ENCODE results near the gene OAF.
"Not testable (repeated sequence)": the region's sequence is repeated elsewhere in the genome, so short reads cannot be mapped to it uniquely, and the experiment has no call there.

Gene OAF

GRCh38 chr11:120271672-120272071 lies 60.8 kb downstream of the OAF start:
- DNase-seq (ENCODE audit: low read depth) = peak; percentile 80
- no peak for TF ChIP-seq CTCF (IDR thresholded peaks at IDR 0.05; ENCODE audit: insufficient read depth, low read depth, low read length, missing control alignments)
- no peak overlapping the region for H3K4me3 ChIP-seq (ENCODE audit: low read length)

GRCh38 chr11:120272303-120272702 lies 61.5 kb downstream of the OAF start:
- no peak for TF ChIP-seq CTCF (IDR thresholded peaks at IDR 0.05; ENCODE audit: insufficient read depth, low read depth, low read length, missing control alignments)
- no peak overlapping the region for H3K4me3 ChIP-seq (ENCODE audit: low read length)
- peak; percentile 93 for DNase-seq (ENCODE audit: low read depth)

DNA sequence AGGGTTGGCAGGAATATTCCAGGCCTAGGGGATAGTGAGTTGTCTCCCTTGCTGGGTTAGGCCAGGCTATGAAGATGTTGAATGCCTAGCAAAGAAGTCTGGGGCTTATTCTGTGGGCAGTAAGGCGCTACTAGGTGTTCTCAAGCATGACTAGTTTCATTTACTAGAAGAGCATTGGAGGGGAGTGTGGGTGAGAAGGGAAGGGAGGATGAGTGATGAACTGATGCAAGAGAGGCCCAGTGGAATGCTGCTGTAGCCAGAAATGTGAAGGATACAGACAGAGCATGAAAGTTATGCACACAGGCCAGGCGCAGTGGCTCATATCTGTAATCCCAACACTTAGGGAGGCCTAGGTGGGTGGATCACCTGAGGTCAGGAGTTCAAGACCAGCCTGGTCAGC lies 62.6 kb downstream of the OAF start:
- peak; percentile 68 for DNase-seq (ENCODE audit: low read depth)
- no peak for TF ChIP-seq CTCF (IDR thresholded peaks at IDR 0.05; ENCODE audit: insufficient read depth, low read depth, low read length, missing control alignments)
- H3K4me3 ChIP-seq (ENCODE audit: low read length) = no peak overlapping the region

DNA sequence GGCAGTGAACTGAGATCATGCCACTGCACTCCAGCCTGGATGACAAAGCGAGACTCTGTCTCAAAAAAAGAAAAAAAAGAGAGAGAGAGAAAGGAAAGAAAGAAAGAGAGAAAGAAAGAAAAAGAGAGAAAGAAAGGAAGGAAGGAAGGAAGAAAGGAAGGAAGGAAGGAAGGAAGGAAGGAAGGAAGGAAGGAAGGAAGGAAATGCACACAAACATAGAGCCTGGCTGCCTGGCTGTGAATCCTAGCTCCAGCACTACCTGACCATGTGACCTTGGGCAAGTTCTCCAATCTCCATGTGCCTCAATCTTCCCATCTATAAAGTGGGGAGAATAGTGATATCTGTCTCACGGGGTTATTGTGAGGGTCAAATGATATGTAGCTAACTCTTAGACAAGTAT lies 63.1 kb downstream of the OAF start:
- not testable (repeated sequence) for H3K4me3 ChIP-seq (ENCODE audit: low read length); DNase-seq (ENCODE audit: low read depth)

- no peak for TF ChIP-seq CTCF (IDR thresholded peaks at IDR 0.05; ENCODE audit: insufficient read depth, low read depth, low read length, missing control alignments)
- no peak overlapping the region for H3K4me3 ChIP-seq (ENCODE audit: low read length)
- DNase-seq (ENCODE audit: low read depth) = no peak
These were observed 68.7 kb downstream of the OAF start for GRCh38 chr11:120279502-120279901.

Data from epithelial cell of esophagus (primary cell).